ENCODE measurements around the gene RAB19. TPM values are rescaled to one million over a fixed set of nuclear protein-coding genes. Genes with fewer than 3 reads are reported as not detected.

The RAB19 gene, protein sequence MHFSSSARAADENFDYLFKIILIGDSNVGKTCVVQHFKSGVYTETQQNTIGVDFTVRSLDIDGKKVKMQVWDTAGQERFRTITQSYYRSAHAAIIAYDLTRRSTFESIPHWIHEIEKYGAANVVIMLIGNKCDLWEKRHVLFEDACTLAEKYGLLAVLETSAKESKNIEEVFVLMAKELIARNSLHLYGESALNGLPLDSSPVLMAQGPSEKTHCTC
- total RNA-seq, result not detected in 2 replicates

DNA sequence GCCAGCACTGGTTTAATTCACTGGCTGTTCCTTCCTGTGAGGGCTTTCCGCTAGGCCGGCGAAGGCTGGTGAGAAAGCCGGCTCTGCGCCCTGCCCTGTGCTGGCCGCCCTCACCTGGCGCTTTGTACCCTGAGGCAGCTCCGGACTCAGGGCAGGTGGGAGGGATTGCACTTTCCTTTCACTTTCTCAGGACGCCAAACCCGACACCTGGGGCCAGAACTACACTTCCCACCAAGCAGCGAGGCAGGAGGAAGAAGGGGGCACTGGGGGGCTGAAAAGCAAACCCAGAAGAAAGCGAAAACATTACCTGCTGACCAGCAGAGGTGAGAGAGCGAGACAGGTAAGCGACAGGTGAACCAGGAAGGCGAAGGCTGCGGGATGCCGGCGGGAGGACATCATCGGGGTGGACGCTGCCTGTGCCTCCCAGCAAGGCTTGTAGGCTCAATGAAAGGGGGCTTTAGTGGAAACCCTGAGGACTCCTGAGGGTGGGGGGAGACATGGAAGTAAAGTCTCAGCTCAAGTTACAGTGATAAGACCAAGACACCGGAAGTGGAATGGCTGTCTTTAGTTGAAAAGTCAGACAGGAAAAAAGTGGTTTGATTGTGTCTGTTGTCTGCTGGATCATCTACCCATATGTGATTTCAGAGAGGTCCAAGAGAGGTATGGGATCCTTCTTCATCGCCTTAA, at the start of gene RAB19:
Gene RAB19, plus strand, starts transcription at position 181 of the 687 bp plus-strand sequence. CDS start 3,589 bp downstream, outside the sequence.

DNA sequence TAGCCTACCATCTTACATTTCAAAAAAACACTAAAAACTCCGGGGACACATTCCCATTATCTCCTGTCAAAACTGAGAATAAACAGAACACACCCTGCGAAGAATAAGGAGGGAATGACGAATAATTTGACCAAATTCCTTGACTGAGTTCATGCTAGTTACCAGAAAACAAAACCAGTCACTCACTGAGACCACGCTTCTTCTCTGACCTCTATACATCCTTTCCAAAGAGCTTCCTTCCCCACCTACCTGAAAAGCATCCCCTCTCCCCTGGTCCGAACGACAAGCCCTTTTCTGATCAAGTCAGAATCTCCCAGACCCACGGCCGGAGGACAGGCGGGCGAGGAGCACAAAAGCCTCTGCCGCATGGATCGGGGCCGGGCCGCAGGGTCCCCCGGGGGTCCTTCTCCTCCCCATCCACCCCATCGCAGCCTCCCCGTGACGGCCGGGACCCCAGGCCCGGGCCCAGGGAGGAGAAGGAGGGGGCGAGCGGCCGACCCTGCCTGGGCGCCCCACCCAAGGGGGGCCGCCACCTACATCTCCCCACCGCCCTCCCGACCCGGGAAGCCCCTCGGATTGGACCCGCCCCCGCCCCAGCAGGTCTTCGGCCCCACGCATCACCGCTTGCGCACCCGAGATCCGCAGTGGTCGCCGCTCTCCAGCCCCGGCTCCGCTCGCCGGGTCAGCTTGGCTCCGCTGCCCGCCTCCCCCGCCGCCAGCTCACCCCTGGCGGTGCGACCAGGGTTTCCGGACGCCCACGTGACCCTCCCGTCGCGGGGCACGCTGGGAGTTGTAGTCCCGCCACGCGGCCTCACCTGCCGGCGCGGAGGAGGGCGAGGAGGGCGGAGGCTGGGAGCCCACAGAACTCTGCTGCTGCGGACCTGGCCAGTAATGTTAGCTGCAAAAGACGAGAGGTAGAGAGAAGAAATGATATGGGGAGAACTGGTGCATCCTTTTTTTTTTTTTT, 5.8 kb upstream of the RAB19 start, which contains the start of gene SLC37A3:
Gene SLC37A3, minus strand, starts transcription at position 747 of the 967 bp plus-strand sequence. CDS start 16,004 bp downstream, outside the sequence.

Small RNAs within 50 kb of the gene (small RNA-seq; reads per million reads assigned to genes)
- gene RNA5SP247 (not detected), gene RNA5SP248 (84.8 reads per million, percentile 98 among the genes with 10 or more reads in this experiment)

Other genes starting within 250 kb of the RAB19 start
- 9.5 and 9.6 TPM in 2 replicates for gene KDM7A, start 227.1 kb upstream of the RAB19 start, total RNA-seq
- 48.0 and 56.1 TPM in 2 replicates for gene SLC37A3, start 5.5 kb upstream of the RAB19 start, total RNA-seq
- gene MKRN1, start 75.4 kb downstream of the RAB19 start, total RNA-seq, result 46.5 and 48.8 TPM in 2 replicates
- not detected in 2 replicates for gene DENND2A, start 236.8 kb downstream of the RAB19 start, total RNA-seq

Measured in thoracic aorta endothelial cell (primary cell).